NCI-H1092 treated with DMSO at 0.1 percent for 48 hours (cell line): Measurements from ENCODE around the gene LDLRAD4.

ENCODE experiments used
- DNase-seq: peaks from one replicate; lab custom pipeline; 2025; lab: John Stamatoyannopoulos, UW

LDLRAD4 gene

DNA sequence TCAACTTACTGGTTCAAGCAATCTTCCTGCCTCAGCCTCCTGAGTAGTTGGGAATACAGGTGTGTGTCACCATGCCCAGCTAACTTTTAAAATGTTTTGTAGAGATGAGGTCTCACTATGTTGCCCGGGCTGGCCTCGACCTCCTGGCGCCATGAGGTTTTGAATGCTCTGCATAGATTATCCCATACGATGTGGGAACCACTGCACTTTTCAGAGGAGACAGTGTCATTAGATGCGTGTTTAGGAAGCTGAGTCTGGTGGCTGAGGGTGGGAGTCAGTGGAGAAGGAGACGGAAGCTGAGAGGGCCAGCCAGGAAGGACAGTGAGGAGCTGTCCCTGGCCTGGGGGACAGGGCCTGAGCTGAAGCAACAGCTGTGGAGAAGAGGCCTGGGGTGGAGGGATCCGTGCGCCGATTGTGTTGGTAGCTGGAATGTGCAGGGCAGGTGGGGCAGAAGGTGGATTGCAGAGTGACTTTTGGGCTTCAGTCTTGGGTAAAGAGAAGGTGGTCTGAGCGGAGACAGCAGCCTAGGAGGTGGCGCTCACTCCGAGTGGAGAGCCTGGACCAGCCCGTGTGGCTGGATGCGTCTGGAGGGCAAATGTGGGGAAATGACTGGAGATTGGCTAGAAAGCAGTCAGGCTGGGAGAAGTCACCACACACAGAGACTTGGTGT is 68.0 kb downstream of the LDLRAD4 start:
- DNase-seq: no peak

DNA sequence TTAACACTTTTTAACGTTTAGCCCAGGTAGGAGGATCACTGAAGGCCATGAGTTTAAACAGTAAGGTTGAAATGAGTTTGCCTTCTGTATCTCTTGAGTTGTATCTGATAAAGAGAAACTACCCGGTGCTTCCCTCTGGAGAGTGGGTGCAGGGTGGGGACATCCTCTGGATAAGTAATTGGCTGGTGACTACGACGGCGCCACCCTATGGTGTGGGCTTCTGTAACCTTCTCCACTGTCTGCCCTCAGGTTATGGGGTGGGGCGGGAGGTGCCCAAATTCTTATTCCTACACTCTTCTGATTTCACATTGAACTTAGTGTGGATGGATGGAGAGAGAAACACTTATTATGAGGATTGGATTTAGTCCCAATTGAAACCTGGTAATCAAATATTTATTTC is 68.8 kb downstream of the LDLRAD4 start:
- DNase-seq: no peak

DNA sequence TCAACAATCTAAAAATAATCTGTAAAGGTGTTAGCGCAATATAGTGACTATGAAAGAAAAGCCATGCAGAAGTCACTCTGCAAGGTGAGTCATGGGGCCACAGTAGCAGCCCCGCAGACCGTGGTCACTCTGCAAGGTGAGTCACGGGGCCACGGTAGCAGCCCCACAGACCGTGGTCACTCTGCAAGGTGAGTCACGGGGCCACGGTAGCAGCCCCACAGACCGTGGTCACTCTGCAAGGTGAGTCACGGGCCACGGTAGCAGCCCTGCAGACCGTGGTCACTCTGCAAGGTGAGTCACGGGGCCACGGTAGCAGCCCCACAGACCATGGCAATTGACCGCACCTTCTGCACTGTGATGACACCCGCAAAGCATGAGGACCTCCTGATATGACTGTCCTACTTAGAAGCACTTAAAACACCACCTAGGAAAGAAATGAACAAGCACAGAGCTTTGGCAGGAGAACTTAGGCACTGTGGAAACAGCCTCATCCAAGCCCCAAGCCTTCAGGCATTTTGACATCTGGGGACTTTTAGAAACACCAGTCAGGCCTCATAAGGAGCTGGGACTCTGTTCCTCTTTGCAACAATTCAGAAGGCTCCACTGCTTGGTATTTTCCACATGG is 70.1 kb downstream of the LDLRAD4 start:
- DNase-seq: no peak

DNA sequence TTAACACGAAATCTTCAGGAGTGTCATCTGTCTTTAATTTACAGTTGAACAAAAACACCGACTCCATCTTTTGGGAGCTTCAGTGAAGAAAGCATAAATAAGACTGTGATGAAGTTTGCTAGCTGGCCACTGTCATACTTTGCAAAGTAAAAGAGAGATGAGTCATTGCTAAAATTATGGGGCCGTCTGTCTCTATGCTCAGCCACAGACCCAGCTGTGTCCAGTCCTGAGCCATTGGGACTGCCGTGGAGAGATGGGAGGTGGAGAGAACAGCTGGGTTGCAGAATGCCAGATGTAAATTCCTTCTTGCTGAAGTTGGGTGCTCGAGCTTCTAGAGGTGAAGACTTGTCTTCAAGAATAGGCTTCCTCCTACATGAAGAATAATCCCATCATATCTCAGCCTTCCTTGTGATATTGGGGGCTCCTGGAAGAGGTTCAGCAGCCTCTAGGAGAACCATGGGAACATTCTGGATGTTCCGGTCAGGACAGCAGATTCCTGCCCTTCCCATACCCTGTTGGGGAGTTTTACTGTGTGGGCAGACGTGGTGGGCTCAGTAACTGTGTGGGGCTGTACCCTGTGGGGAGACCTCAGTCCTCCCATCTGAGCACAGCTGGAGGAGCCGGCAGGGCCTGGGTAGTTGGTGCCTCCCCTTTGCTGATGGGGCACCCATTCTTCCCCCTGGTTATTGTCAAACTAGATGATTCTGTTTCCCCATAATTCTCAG is 71.1 kb downstream of the LDLRAD4 start:
- no peak for DNase-seq

DNA sequence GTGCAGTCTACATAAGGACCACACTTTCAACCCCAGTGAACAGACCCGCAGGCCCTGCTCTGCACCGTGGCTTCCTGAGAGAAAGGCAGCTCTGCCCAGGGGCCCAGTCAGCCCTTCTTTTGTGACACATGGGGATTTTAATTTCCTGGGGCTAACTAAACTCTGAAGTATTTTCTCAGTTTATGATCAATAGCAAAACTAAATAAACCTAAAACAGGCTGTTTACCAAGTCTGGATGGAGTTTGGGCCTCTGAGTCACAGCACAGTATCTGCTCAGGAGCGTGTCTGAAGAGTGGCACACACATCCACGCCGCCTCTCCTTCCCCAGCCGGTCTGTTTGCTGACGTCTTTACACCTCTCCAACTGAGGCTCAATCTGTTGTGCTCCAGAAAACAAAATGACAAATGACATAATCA is 72.3 kb downstream of the LDLRAD4 start:
- DNase-seq: no peak

DNA sequence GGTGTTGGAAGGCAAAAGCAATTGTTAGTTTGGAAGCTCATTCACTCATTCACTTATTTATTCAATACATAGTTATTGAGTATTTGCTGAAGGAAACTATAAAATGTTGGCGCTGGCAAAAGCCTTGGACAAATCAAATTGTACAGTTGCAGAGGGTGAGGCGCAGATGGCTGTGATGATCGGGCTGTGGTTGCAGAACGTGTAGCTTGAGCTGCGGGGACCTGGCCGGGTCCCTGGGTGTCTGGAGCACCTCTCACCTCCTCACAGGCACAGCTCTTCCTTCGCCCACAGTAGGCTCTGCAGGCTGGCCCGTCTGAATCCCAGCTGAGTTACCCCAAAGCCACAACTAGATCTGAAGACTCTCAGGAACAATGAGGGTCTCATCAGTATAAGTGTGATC is 72.7 kb downstream of the LDLRAD4 start:
- no peak for DNase-seq

DNA sequence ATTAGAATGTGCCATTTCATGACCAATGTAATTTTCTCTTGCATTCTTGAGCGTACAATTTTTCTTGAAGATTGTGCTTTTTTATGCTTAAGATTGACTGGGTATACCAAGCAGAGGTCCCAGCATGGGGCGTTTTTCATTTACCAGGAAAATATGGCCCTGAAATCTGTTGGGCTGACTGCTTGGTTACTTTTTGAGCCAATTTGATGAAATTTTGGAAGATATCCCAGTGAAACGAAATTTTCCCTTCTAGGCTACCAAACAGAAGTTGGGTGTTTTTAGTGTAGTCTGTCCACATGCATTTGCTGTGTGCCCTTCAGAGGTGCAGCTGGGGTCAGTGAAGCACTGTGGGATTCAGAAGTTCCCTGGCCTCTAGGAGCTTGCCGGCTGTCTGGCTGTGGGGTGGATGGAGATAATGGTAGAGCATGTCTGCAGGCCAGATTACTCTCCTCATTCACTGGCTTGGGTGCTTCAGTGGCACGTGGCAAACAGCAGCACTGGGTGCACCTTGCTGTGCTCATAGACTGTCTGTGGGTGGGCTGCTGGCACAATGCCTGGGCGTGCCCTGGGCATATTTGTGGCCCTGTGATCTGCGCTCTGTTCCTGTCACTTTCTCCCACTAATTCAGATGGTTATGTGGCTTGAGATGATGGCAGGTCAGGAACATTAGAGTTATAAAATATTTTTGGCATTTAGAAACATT is 73.3 kb downstream of the LDLRAD4 start:
- no peak for DNase-seq

DNA sequence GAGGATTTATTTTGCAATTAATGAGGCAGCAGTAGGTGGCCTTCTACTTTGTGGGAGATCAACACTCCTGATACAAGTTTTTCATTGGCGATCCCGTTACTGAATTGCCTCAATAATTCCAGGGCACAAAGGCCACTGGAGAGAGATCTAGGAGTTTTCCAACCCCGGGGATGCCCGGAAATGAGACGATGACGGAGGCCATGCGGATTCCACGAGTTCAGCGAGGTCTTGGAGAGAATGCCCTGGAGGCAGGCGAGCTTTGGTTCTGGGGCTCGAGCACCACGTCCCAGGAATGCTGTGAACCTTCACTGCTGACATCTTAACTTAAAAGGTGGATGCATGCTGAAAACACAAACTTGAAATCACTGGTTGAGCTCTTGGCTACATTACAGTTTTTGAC is 74.2 kb downstream of the LDLRAD4 start:
- DNase-seq: no peak

DNA sequence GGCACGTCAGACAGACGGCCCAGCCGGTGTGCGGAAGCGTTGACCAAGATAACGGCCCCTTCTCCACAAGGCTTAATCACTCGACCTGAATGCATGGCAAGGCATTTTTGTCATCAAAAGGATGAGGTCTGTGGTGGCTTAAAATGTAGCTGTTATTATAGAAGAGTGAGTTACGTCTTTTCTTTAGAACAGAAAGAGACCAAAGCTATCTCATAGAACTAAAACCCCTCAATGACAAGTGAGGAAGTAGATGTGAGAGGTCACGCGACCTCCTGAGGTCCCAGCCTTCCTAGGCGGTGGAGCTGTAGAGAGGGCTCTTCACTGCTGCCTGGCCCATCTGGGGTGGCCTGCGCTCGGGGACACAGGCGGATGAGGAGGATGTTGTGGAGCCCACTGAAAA is 75.7 kb downstream of the LDLRAD4 start:
- no peak for DNase-seq

DNA sequence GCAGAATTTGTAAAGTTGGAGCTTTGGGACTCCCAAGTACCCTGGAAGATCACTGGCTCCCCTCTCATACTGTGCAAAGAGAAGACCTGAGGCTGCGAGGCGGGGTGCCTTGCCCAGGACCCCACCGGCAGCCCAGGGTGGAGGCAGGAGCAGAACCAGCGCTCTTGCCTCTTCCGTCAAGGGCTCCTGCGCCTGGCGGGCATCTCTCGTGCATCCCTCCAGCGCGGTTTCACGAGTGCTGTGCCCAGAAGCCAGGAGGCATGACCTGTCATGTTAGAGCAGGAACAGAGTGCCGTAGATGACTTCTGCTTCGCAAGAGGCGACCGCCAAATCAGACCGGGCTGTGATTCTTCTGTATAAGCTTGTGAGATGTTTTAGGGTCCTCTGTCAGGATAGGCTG is 77.3 kb downstream of the LDLRAD4 start:
- no peak for DNase-seq

DNA sequence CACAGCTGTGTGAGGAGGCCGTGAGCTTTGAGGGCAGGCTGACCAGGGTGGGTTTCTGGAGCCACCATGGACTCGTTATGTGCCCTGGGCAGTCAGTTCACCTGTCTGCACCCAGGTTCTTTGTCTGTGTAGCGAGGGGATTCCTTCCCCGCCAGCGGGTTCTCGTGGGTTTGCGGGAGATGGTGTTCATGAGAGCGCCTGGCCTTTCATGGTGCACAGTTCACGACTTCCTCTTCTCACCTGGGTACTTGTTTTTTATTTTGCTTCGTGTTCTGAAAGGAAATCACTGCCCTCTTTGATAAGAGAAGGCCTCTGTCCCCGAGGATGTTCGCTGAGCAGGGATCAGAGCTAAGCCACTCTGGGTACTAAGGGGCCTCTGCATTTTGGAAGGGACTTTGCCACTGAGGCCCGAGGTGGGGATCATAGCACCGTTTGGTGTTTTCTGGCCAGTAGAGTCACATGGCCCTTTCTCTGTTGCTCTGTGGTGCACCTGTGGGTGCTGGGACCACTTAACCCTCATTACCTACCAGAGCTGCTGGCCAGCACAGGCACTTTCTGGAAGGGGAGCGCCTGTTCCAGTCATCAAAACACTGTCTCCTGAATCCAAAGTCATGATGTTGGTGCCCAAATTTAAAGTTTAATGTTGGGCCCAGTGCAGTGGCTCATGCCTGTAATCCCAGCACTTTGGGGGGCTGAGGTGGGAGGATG is 78.5 kb downstream of the LDLRAD4 start:
- DNase-seq: no peak

DNA sequence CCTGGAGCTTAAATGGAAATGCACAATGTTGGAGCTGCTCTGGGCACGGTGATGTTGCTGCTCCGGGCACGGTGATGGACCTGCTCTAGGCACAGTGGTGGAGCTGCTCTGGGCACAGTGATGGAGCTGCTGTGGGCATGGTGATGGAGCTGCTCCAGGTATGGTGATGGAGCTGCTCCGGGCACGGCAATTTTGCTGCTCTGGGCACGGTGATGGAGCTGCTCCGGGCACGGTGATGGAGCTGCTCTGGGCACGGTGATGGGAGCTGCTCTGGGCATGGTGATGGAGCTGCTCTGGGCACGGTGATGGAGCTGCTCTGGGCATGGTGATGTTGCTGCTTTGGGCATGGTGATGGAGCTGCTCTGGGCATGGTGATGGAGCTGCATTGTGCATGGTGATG is 79.7 kb downstream of the LDLRAD4 start:
- no peak for DNase-seq

DNA sequence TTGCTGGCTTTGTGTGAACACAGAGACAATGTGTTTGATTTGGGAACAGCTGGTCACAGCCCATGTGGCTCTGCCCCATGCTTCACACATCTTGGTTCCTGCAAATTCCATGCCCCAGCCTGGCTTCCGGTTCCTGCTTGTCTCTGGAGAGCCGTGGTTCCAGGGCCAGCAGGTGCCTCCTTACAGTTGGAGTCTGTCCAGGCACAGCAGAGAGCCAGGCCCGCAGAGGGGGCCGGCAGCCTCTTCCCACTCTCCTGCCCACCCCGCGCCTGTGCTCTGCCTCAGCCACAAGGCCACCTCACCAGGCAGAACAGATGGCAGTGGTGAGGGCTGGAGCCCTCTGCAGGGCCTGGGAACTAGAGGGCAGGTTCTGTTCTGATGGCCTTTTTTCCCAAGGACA is 81.5 kb downstream of the LDLRAD4 start:
- peak; percentile 73 for DNase-seq

DNA sequence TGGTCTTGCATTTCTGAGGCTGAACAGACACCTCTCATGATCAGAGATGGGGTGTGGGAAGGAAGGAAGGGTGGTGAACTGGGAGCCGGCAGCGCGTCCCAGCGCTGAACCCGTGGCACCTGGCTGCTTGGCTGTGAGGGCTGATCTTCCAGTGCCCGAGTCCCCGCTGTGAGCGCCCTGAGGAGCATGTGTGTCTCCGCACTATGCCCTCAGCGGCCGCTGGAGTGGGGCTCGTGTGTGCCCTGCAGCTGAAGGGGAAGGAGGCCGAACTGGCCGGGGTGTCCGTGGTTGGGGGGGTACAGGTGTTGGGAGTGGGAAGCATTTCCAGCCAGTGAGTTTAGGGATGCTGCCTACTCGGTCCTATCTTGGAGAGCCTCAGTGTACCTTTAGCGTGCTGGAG is 82.2 kb downstream of the LDLRAD4 start:
- DNase-seq: no peak

DNA sequence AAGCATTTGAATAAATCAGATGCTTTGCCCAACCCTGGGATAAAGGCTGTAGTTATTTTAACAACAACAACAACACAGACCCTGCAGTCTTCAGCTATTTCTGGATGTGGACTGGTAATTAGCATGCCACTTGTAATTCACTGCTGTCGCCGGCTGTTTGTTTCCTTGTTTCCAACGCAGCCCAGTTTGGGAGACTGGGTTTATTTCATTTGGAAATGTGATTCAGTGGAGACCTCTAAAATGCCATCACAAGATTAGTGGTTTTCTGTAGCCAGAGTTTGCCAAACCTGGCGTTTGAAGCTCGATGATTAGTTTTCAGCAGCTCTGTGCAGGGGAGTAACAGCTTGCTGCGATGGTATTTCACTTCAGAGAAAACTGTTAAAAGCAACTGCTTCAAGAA is 83.5 kb downstream of the LDLRAD4 start:
- no peak for DNase-seq

DNA sequence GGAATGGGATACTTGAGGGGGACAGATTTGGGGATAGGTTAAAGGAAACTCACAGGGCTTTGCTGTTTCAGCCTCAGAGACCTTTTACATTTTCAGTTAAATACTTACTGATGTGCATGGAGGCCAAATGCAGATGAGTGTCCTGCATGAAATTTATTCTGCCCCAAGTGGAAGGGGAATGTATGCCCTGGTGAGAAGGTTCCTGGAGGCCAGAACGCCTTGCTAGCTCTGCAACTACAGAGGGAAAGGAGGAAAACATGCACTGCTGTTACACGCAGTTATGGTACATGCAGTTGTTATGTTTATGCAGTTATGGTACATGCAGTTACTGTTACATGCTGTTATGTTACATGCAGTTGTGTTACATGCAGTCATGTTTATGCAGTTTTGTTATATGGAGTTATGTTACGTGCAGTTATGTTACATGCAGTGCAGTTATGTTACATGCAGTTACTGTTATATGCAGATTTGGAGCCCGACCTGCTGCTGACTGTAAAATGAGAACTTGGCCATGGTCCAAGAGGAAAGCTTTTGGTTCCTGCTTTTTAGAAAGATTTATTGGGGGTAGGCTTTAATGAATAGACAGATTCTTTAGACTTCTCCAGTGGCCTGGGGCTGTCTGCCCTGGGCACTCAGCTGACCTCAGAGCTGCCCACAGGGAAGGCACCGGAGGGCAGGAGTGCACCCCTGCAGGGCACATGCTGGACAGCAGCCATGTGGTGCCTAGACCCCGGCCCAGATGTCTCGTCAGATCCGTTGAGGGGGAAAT is 84.1 kb downstream of the LDLRAD4 start:
- DNase-seq: no peak

DNA sequence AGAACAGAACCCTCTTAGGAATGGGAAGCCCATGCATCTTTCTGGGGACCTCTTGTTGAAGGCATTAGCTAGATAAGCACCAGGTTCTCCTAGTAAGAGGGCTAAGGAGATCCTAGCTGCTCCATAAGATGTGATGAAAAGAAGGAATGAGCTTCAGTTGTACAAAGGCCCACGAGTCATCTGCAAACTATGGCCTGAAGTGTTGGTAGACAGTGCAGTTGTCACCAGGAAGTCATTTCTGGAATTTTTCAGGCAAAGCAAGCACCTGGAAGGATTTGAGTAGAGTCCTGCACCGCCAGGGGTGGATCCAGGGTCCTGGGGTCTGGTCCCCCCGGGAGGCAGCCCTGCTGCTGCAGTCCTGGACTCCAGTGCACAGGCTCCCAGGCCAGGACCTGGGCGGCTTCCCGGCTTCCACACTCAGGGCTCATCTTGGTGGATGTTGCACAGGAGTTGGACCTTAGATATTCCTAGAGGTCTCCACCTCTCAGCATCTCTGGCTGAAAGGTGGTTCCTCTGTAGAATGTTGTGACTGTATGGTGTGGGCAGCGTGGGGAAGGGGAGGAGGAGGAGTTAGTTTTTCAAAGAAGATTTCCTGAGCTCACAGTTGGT is 85.3 kb downstream of the LDLRAD4 start:
- no peak for DNase-seq

DNA sequence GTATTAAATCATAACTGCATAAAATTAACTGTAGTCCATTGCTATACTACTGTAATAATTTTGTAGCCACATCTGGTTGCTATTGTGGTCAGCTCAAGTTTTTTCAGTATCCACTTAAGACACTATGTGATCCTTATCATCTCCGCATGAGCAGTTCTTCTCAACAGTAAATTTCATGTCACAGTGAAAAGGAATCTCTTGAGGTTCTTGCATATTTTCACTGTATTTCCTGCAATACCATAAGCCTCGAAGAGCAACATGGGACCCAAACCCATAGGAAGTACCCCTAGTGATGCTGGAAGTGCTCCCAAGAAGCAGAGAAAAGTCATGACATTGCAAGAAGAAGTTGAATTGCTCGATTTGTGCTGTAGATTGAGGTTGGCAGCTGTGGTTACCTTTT is 86.7 kb downstream of the LDLRAD4 start:
- DNase-seq: no peak

DNA sequence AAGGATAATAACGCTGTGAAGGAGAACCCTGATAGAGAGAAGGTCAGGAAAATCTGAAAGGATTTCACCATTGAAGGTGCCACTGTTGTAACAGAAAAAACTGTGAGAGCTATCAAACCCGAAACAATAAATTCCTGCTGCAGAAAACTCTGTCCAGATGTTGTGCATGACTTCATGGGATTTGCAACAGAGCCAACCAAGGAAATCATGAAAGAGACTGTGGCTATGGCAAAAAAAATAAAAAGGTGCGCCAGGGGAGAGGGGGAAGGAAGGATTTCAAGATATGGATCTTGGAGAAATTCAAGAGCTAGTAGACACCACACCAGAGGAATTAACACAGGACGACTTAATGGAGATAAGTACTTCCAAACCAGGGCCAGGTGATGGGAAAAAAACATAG is 88.0 kb downstream of the LDLRAD4 start:
- no peak for DNase-seq

DNA sequence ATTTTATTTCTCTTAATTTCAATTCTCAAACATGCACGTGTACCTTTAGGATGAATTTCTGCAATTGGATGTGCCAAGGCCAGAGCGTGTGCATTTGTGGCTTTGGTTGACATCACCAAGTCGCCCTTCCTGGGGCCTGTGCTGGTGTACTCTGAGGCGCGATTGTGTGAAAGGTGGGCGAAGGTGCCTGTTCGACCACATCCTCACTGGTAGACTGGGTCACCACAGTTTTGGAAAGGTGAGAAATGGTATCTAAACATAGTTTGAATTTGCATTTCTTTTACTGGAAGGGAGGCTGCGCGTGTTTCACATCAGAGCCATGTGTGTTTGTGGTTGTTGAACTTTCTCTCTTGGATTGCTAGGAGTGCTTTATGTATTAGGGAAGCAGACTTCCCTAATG is 89.8 kb downstream of the LDLRAD4 start:
- no peak for DNase-seq
